A172 (cell line): Measurements from ENCODE around the gene HSPA2. TPM values are rescaled to one million over a fixed set of nuclear protein-coding genes. Genes with fewer than 3 reads are reported as not detected.

Experiments
- DNase-seq: peaks from one replicate; pipeline ENCODE4 v3.0.0-alpha.2; 2015; ENCODE audit warnings: low spot score
- total RNA-seq: library from RNA; depleted of rRNA; stranded (reverse); fragments of >200 nt; shearing (Covaris generic); gene quantifications from 2 replicates; pipeline ENCODE4 v1.2.3, GENCODE V29; 2014; rRNA removed

HSPA2 gene
- total RNA-seq, result 0.05 TPM in 1 of 2 replicates, not detected in the other

- DNase-seq, result no peak
These were observed at the start of gene HSPA2 for GRCh38 chr14:64540208-64541202. TSS of gene HSPA2 (plus strand) at chr14:64540741. CDS start at chr14:64540850, 109 bp downstream.

GRCh38 chr14:64491637-64492036, 48.9 kb upstream of the HSPA2 start:
- no peak for DNase-seq

GRCh38 chr14:64493455-64493854, 47.1 kb upstream of the HSPA2 start:
- DNase-seq, result no peak

- no peak for DNase-seq
These were observed 45.3 kb upstream of the HSPA2 start for GRCh38 chr14:64495252-64495651.

- no peak for DNase-seq
These were observed 43.8 kb upstream of the HSPA2 start for GRCh38 chr14:64496764-64497163.

- no peak for DNase-seq
These were observed 40.5 kb upstream of the HSPA2 start for GRCh38 chr14:64500088-64500487.

- DNase-seq, result peak; percentile 85
These were observed 39.0 kb upstream of the HSPA2 start for GRCh38 chr14:64501411-64502171.

GRCh38 chr14:64502456-64502855, 38.1 kb upstream of the HSPA2 start:
- no peak for DNase-seq

GRCh38 chr14:64502887-64503433, 37.6 kb upstream of the HSPA2 start:
- no peak for DNase-seq

- DNase-seq, result peak; percentile 64
These were observed 36.9 kb upstream of the HSPA2 start, which contains the start of gene ZBTB25 for GRCh38 chr14:64503434-64504309. TSS of gene ZBTB25 (minus strand) at chr14:64503838. CDS start at chr14:64490533, 13,305 bp downstream.

GRCh38 chr14:64504310-64504896, 36.1 kb upstream of the HSPA2 start, which contains the start of gene ZBTB1:
TSS of gene ZBTB1 (plus strand) at chr14:64504770. CDS start at chr14:64521505, 16,735 bp downstream.
- peak; percentile 44 for DNase-seq

GRCh38 chr14:64504897-64505794, 35.4 kb upstream of the HSPA2 start:
- peak; percentile 58 for DNase-seq

- no peak for DNase-seq
These were observed 33.8 kb upstream of the HSPA2 start for GRCh38 chr14:64506721-64507120.

GRCh38 chr14:64507376-64508156, 33.0 kb upstream of the HSPA2 start:
- peak; percentile 16 for DNase-seq

- DNase-seq, result no peak
These were observed 32.2 kb upstream of the HSPA2 start for GRCh38 chr14:64508215-64508776.

GRCh38 chr14:64509036-64509435, 31.5 kb upstream of the HSPA2 start:
- DNase-seq, result no peak

- peak; percentile 40 for DNase-seq
These were observed 29.5 kb upstream of the HSPA2 start for GRCh38 chr14:64510825-64511671.
